GM18498 (cell line): ENCODE results near the gene ZFP3.
"Not testable (repeated sequence)": the region's sequence is repeated elsewhere in the genome, so short reads cannot be mapped to it uniquely, and the experiment has no call there.

Experiments
- ATAC-seq: cut with Tn5 transposase; IDR thresholded peaks from one replicate; pipeline ENCODE4 v1.9.1; 2021; ENCODE audit warnings: mild to moderate bottlenecking, moderate library complexity; ENCODE audit not compliant: unreplicated experiment

The ZFP3 gene

DNA sequence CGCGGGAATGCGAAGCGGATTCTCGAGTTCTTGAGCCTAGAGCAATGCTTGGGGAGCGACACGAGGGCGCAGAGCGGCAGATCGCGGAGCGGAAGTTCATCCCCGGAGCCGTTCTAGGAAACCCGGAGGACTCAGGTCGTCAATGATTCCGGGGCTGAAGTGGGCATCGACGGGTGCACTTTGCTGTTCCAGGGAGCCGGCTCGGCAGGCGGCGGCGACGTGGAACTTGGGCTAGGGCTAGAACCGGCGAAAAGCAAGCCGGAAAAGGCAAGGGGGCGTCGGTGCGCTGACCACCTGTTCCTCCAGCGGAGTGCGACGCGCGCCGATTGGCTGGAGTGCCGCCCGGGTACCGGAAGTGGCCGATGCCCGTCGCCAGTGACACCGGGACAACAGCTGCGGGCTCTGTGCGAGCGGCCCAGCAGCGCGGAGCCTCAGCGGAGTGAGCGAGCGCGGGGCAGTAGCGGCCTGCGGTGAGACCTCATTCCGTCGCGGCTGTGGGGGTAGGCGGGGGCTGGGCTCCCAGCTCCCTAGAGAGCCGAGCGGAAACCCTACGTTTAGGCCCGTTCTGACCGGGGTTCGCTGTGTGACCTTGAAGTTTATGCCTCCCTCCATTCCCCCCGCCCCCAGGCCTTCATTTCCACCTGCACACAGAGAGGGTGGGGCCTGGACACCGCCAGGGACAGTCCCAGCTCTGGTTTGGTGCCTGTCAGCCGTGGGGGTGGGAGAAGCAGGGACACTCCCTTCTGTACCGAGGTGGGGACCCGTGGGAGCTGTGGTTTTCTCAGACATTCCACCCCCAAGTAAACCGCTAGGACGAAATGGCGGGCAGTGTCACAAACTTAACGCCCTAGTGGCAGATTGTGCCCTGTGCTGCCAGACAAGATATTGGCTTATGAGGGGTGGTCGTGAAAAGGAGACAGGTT, at the start of gene ZFP3:
Gene ZFP3 (plus strand): TSS at position 362 of the 923 bp plus-strand sequence. CDS start 13,038 bp downstream, outside the sequence.
- ATAC-seq = peak; percentile 93

GRCh38 chr17:5030168-5030567, 48.1 kb upstream of the ZFP3 start:
- not testable (repeated sequence) for ATAC-seq

DNA sequence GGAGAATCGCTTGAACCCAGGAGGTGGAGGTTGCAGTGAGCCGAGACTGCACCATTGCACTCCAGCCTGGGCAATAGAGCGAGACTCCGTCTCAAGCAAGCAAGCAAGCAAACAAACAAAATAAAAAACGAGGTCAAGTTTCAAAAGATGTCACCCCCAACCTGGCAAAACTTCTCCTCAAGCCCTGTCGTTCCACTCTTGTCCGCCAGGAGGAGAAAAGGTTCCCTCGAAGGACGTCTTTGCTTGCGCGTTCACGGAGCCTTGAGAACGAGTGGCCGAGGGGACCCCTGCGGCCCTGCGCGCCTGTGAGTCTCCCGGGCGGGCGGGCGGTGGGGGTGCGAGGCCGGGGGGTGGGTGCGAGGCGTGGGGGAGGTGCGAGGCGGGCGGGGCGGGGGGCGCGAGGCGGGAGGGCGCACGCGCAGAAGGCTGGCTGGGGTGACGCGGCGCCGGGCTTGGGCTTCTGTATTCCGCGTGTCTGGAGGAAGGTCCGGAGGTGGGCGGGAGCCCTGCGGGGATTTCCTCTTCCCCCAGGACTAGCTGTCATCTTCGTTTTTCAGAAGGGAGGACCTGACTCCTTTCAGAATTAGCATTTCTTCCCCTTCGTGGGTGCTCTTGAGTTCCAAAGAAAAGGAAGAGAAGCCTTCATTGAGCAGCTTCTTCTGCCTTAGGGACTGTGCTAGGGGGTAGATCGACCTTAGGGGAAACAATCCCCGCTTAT, 46.7 kb upstream of the ZFP3 start:
- ATAC-seq = peak; percentile 64

DNA sequence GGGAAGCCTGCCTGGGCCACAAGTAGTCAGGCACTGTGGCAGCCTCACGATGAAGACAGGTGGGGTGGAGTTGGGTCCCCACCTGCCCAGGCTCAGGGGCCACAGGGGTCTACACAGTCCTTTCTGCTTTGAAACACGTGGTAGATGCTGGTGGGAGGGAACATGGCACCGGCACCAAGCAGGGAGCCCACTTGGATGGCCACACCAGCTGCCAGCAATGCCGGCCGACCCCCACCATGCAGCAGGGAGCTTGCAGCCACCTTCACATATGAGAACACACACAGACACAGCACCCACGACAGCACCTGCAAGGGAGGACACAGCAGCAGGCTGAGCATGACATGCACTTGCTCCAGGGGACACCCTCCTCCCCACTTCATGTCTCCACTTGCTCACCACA, 45.4 kb upstream of the ZFP3 start:
- ATAC-seq = no peak

DNA sequence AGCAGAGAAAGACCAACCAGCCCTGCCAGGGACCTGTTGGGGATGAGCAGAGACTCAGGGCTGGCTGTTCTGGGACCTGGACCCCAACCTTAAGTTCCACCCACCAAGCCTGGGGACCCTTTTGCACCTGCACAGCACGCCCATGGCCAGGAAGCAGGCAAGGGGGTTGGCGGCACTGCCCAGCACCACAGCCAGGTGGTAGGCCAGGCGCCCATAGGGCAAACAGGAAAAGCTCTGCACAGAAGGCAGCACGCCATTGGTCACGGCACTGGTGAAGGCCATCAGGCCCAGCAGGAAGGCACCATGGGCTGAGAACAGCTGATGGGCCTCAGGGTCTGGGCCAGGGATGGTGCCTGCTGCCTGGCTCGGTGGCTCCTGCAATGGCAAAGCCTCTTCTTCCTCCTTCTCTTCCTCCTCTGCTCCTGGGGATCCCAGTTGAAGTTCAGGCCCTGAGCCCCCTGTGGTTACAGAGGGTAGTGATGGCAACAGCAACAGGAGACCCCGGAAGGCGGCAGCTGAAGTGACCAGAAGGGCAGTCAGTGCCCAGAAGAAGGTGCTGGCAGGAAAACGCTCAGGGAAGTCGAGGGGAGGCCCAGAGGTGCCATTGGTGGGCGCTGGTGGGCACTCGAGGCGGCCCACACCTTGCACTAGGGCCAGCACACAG, 44.8 kb upstream of the ZFP3 start:
- ATAC-seq = no peak

GRCh38 chr17:5034063-5034462, 44.2 kb upstream of the ZFP3 start:
- ATAC-seq = no peak

DNA sequence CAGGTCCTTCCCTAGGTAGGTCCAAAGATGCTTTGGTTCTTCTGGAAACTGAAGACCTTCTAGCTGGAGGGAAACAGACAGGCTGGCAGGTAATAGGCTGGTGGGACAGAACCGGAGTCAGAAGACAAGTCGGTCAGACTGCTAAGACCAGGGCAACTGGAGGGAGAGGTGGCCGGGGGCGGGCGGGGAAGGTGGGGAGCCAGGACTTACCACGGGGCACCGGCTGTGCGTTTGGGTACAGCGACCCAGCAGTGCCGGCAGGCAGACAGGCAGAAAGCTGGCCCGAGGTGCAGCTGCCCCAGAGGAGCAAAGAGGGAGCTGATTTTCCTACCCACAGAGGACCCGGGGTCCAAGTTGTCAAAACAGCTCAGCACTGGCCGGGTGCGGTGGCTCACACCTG, 43.6 kb upstream of the ZFP3 start:
- ATAC-seq = no peak

DNA sequence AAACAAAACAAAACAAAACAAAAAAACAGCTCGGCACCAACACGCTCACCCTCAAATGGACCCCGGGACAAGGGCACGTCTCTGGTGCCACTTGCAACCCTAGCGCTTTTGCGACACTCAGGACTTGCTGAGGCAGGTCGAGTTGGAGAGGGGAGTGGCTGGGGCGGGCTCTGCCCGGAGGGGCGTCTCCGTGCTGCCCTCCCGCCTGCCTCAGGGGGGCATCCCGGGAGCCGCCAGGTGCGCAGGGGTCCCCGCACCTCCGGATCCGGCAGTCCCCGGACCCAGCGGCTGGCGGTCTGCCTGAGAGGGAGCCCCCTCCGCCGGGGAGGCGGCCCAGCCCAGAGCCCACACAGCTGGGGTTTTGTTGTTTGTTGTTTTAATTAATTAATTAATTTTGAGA, 43.0 kb upstream of the ZFP3 start, which contains the start of gene SLC52A1:
Gene SLC52A1 (minus strand): TSS at position 112 of the 400 bp plus-strand sequence. CDS start 820 bp downstream, outside the sequence.
- no peak for ATAC-seq

- no peak for ATAC-seq
Measured at GRCh38 chr17:5042157-5043022, 35.9 kb upstream of the ZFP3 start.

- no peak for ATAC-seq
Measured at GRCh38 chr17:5043524-5043923, 34.7 kb upstream of the ZFP3 start.

- no peak for ATAC-seq
Measured at GRCh38 chr17:5044630-5045029, 33.6 kb upstream of the ZFP3 start.

DNA sequence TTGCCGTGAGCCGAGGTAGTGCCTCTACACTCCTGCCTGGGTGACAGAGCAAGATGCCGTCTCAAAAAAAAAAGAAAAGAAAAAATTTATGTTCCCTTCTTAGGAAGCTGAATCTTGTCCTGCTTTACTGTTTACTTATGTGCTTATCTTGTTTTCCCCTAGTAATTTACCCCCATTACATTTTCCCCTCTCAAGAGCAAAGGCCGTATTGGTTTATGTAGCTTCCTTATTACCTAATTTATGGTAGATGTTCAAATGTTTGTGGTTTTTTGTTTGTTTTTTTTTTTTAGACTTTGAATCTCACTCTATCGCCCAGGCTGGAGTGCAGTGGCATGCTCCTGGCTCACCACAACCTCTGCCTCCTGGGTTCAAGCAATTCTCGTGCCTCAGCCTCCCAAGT, 32.8 kb upstream of the ZFP3 start:
- no peak for ATAC-seq

DNA sequence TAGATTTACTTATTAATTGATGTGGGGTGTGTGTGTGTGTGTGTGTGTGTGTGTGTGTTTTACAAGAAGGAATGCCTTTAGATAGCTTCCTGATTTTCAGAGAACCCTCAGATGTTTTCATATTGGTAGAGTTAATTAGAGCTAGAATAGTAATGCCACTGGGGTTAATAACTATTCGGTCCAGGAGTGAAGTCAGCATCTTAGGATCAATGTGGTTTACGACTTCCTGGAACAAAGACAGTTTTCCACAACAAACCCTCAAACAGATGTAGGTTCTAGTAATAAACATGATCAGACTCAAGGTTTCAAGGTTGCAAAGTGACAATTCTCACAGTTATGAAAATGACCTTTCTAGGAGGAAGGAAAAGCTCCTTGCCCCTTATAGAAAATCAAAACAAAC, 30.8 kb upstream of the ZFP3 start:
- no peak for ATAC-seq

- ATAC-seq = no peak
Measured at GRCh38 chr17:5049314-5049841, 28.9 kb upstream of the ZFP3 start.

- ATAC-seq = no peak
Measured at GRCh38 chr17:5050278-5050677, 28.0 kb upstream of the ZFP3 start.

- no peak for ATAC-seq
Measured at GRCh38 chr17:5055543-5055942, 22.7 kb upstream of the ZFP3 start.

GRCh38 chr17:5065227-5065744, 13.0 kb upstream of the ZFP3 start:
- ATAC-seq = no peak

GRCh38 chr17:5068236-5068635, 10.0 kb upstream of the ZFP3 start:
- no peak for ATAC-seq

DNA sequence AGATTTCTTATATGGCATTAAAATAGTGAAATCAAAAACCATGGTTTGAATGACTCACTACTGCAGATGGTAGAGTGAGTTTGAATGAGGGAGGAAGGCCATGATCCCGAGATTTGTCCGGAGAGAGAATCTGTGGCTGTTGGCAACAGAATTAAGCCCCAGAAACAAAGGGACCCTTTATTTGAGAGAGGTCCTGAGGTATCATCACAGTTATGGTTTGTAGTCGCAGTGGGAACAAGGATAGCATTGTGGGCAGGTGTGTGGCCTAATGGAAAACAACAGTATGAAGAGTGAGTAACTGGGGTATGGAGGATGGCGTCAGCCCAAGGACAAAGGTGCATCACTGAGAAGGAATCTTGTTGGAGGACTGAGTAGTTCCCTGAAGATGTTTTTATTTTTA, 8.5 kb upstream of the ZFP3 start:
- no peak for ATAC-seq

DNA sequence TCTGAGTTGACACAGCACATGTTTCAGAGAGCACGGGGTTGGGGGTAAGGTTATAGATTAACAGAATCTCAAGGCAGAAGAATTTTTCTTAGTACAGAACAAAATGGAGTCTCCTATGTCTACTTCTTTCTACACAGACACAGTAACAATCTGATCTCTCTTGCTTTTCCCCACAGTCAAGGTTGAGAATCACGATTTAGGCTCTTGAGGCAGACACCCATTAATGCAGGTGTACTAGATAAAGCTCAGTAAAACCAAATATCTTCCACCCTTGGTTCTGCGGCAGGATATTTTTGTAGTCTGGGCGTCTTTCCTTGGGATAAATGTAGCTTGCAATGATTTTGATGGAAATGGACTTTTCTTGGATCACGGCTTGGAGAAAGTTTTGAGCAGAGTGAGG, 2.8 kb upstream of the ZFP3 start:
- ATAC-seq = not testable (repeated sequence)
